ENCODE results near the gene AFTPH.
A peak's percentile ranks its signal among the peaks of the same experiment; 100 is the strongest.

Gene AFTPH

DNA sequence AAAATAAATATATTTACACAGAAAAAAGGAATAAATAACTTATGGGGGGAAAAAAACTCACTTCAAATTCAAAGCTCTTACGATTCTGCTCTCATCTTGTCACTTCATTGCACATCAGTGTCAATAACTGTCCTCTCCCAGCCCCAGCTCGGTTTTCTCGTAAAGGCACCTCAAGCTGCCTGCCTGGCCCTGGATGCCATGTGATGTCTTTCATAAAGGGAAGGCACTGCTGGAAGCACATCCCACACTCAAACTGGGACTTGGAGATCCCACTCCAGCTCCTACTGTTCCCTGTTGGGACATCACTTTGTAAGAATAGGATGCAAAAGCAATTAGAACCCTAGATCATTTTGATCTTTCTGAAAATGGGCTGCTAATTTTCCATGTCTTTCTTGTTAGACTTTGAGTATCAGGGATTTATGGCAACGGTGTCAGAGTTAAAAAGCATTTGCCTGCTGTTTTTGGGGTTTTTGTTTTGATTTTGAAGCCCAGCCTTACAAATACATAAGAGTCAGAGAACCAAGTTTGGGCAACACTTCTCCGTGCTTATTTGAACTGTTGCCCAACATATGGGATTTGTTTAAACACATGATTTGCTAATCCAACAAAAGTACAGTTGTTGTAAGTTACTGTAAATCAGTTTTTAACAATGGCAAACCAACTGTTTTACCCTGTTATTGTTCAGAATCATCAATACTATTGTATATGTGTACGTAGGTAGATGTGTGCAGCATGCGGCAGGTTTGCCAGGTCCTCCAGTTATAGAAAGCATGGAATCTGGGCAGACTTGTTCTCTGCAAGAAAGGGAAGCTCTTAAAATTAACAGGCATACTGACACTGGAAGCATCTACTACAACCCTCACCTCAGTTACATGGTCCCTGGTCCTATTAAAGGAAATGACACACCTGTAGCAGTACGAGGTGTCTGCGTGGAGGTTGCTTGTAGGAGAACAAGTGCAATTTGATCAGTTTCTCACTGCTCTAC is 109.0 kb downstream of the AFTPH start:
- no peak for FAIRE-seq
- TF ChIP-seq POU2F2 (IDR thresholded peaks at IDR 0.05; ENCODE audit: low read depth, low read length) (no peak), PAX5 (IDR thresholded peaks at IDR 0.05; ENCODE audit: insufficient read depth, low read length, severe bottlenecking) (no peak), SPI1 (IDR thresholded peaks at IDR 0.05; ENCODE audit: low read depth, low read length) (no peak), TAF1 (IDR thresholded peaks at IDR 0.05; ENCODE audit: low read depth, low read length) (no peak), POLR2A (IDR thresholded peaks at IDR 0.05; ENCODE audit: low read depth, low read length) (no peak)

DNA sequence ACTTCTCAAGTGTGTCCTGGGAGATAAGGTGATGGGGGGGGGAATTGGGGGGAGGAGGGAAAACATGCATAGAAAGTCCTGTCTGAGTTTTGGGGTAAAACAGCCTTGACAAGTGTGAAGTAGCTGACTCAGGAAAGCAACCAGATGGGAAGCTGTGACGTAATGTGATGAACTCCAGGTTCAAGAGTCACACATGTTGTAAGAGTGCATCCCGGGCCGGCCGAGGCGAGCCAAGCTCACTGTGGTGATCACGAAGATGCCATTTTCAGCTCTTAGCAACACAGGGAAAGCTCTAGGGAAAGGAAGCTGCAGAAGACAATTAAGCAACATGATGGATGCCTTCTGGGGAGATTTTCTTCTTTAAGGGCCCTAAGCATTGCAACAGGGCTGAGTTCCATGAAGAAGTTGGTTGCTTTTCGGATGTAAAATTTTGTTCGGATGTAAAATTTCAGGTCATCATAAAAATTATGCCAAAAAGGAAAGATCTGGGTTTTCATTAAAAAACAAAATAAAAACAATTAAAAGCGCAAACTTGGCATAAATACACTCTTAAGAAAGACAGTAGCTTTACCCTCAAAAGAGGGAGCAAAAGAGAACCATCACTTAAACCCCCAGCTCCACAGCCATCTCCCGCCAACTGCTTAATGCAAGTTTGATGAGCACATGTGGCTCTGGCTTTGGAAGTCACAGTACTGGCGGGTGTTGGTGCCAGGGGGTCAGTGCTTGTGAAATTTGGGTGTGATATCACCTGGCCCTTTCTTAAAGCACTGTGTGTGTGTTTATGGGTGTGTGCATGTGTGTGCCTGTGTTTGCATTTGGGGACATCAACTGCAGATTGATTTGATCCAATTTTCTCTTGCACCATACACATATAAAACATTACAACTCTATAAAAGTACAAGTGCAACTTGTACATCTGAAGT is 110.5 kb downstream of the AFTPH start:
- no peak for DNase-seq (ENCODE audit: insufficient read length, low spot score)
- FAIRE-seq = no peak
- no peak for TF ChIP-seq POLR2AphosphoS5 (IDR thresholded peaks at IDR 0.05; ENCODE audit: low read depth, low read length)
- TF ChIP-seq POLR2A (IDR thresholded peaks at IDR 0.05; ENCODE audit: low read depth, low read length) = no peak
- no peak for TF ChIP-seq TAF1 (IDR thresholded peaks at IDR 0.05; ENCODE audit: low read depth, low read length)
- no peak for TF ChIP-seq SPI1 (IDR thresholded peaks at IDR 0.05; ENCODE audit: low read depth, low read length)
- TF ChIP-seq POU2F2 (IDR thresholded peaks at IDR 0.05; ENCODE audit: low read depth, low read length) = no peak
- TF ChIP-seq PAX5 (IDR thresholded peaks at IDR 0.05; ENCODE audit: insufficient read depth, low read length, severe bottlenecking) = no peak

More for the DNA sequence above, 109.0 kb downstream of the AFTPH start:
- DNase-seq (ENCODE audit: insufficient read length, low spot score) = no peak

DNA sequence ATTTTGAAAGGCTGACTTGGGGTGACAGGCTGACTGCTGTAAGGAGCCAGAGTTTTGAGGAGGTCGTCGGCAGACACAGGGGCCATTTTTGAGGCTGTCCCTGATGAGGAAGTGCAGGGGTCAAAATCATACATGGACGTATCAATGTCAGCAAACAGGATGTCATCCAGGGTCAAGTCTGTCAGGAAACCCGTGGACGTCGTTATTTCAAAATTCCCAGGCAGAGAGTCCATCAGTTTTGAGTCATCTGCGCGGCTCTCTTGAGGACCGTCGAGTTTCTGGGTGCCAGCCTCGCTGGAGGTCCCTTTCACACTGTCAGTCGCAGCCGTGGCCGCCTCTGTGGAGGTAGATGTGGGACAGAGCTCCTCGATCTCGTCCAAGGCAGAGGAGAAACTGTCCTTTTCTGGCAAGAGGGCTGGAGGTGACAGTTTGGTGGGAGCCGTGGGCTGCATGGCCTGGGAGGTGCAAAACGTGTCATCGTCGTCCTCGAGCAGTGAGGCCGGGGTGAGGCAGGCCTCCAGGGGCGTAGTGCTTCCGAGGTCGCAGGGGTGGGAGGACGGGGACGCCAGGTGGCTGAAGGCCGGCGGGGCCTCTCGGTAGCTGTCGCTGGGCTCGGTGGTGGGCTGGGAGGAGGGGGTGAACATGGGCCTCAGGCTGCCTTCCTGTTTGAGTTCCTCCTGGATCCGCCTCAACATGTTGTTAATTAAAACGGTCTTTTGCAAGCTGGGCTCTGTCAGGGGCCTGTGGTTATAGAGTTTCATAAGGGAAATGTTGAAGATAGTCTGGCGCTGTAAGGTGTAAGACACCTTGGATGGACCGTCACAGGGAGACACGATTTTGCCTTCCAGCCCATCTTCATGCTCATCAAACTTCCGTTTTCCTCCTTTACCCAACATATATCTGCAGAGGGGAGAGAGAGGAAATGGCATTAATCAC is 112.1 kb downstream of the AFTPH start:
- TF ChIP-seq POLR2AphosphoS5 (IDR thresholded peaks at IDR 0.05; ENCODE audit: low read depth, low read length) (no peak), SPI1 (IDR thresholded peaks at IDR 0.05; ENCODE audit: low read depth, low read length) (peak; percentile 21; the same call in 1 of the 2 replicates)
- peak; percentile 49 for DNase-seq (ENCODE audit: insufficient read length, low spot score)
- peak; percentile 91 for FAIRE-seq

DNA sequence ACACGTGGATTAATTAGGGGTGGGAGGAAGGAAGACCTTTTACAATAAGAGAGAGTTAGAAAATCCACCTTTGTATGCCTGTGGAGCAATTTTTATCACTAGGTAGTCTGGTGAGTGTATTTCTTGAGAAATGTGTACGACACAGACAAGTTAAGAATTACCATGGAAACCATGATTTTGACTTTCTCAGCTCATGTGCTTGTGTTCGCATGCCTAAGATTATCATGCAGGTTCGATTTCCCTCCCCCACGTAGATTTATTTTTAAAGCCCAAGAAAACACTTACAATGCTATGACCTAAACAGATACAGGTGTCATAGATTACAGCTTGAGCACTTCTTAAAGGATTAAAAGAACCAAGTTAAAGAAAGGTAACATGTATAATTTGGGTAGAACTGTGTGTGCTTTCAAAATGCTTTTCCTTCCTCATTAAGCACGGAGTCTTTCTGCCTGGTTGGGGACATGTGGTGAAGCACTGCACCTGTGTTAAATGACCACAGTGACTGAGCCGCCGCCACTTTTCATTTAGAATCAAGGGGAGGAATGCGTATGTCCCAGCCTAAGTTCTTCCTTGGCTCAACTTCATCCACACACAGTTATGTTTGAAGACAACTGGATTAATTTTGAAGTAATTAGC is 113.0 kb downstream of the AFTPH start:
- FAIRE-seq (peak; percentile 77), DNase-seq (ENCODE audit: insufficient read length, low spot score) (no peak)

DNA sequence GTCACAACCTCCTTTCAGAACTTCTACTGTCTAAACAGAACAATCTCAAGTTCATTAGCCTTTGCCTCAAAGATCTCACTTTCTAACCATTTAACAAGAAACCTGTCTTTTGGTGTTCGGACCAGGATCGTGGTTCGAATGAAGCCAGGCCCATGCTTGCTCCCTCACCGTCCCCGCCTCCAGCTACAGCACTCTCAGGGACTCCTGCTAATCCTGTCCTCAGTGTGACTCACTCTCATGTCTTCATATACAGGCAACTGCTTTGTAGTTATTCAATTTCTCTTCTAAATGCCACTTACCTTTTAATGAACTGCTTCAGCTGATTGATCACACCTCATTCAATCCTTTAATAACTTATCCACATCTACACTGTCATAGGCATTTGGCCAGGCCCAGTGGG is 113.8 kb downstream of the AFTPH start:
- no peak for FAIRE-seq
- TF ChIP-seq POU2F2 (IDR thresholded peaks at IDR 0.05; ENCODE audit: low read depth, low read length) (no peak), PAX5 (IDR thresholded peaks at IDR 0.05; ENCODE audit: insufficient read depth, low read length, severe bottlenecking) (no peak), POLR2AphosphoS5 (IDR thresholded peaks at IDR 0.05; ENCODE audit: low read depth, low read length) (no peak), SPI1 (IDR thresholded peaks at IDR 0.05; ENCODE audit: low read depth, low read length) (no peak), TAF1 (IDR thresholded peaks at IDR 0.05; ENCODE audit: low read depth, low read length) (no peak), POLR2A (IDR thresholded peaks at IDR 0.05; ENCODE audit: low read depth, low read length) (no peak)
- DNase-seq (ENCODE audit: insufficient read length, low spot score) = no peak

More for the DNA sequence above, 113.0 kb downstream of the AFTPH start:
- TF ChIP-seq TAF1 (IDR thresholded peaks at IDR 0.05; ENCODE audit: low read depth, low read length) (0 out of 2 replicates have a peak, but pooled peaks have one; percentile 14), POU2F2 (IDR thresholded peaks at IDR 0.05; ENCODE audit: low read depth, low read length) (0 out of 2 replicates have a peak, but pooled peaks have one; percentile 21), POLR2A (IDR thresholded peaks at IDR 0.05; ENCODE audit: low read depth, low read length) (no peak), PAX5 (IDR thresholded peaks at IDR 0.05; ENCODE audit: insufficient read depth, low read length, severe bottlenecking) (no peak)

DNA sequence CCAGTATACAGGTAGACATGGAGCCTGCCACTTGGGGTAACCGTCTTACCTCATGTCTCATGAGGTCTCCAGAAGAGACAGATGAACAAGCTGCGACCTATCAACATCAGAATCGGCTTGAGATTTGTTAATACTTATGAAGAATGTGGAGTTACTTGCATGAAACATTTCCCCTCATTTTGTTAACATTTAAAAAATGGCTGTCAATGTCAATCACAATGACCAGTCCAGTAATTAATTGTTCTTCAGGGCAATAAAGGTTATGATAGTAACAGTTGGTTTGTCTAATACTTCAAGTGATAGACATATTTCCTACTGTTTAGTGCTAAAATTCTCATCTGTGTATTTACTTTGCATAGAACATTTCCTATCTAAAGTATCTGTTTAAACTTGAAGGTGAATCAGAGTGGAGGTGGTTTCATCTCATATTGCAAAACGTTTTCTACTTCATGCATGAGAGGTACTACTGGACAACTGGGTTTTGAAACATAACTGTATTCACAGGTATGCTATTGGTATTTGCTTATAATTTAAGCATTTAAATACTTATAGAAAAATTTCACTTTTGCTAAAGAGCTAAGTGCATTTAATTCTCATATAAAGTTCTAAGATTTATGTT is 114.5 kb downstream of the AFTPH start:
- FAIRE-seq (peak; percentile 79), DNase-seq (ENCODE audit: insufficient read length, low spot score) (no peak)

DNA sequence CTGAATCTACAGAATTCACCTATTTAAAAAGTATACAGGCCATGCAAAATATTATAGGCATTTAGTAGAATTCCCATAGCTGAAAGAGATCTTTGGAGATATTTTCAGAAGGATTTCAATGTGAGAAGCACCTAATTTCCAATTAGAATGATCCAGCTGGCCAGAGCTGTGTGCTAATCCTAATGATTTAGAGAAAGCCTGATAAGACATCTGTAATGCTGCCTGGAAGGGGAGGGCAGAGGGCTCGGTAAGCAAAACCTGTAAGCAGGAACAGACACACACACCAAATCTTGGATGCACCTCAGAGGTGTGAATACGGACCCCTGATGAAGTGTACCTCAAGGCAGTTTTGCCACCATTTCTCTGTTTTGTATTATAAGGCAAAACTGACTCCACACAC is 115.6 kb downstream of the AFTPH start:
- FAIRE-seq (peak; percentile 5), DNase-seq (ENCODE audit: insufficient read length, low spot score) (no peak)
- TF ChIP-seq POU2F2 (IDR thresholded peaks at IDR 0.05; ENCODE audit: low read depth, low read length) (no peak), POLR2AphosphoS5 (IDR thresholded peaks at IDR 0.05; ENCODE audit: low read depth, low read length) (no peak), TAF1 (IDR thresholded peaks at IDR 0.05; ENCODE audit: low read depth, low read length) (no peak), SPI1 (IDR thresholded peaks at IDR 0.05; ENCODE audit: low read depth, low read length) (no peak), POLR2A (IDR thresholded peaks at IDR 0.05; ENCODE audit: low read depth, low read length) (no peak), PAX5 (IDR thresholded peaks at IDR 0.05; ENCODE audit: insufficient read depth, low read length, severe bottlenecking) (no peak)

More for the DNA sequence above, 114.5 kb downstream of the AFTPH start:
- TF ChIP-seq SPI1 (IDR thresholded peaks at IDR 0.05; ENCODE audit: low read depth, low read length) (no peak), POLR2A (IDR thresholded peaks at IDR 0.05; ENCODE audit: low read depth, low read length) (no peak), PAX5 (IDR thresholded peaks at IDR 0.05; ENCODE audit: insufficient read depth, low read length, severe bottlenecking) (no peak), POLR2AphosphoS5 (IDR thresholded peaks at IDR 0.05; ENCODE audit: low read depth, low read length) (no peak), TAF1 (IDR thresholded peaks at IDR 0.05; ENCODE audit: low read depth, low read length) (no peak), POU2F2 (IDR thresholded peaks at IDR 0.05; ENCODE audit: low read depth, low read length) (no peak)

Measured in GM12891 (cell line).